HepG2 (cell line): ENCODE measurements around the gene RPP25L. TPM values are rescaled to one million over a fixed set of nuclear protein-coding genes. Genes with fewer than 3 reads are reported as not detected.

Experiments used
- ATAC-seq: fragments of 200-7000 bp; cut with Tn5 transposase; 3 replicates; pipeline ENCODE4 v1.9.1; 2020; ENCODE audit warnings: mild to moderate bottlenecking, moderate library complexity
- BruUV-seq: library from RNA; stranded (reverse); fragments of 400-500 nt; replicated peaks from 2 replicates; lab custom pipeline; 2021; lab: Mats Ljungman, UMichigan
- CTCF ChIA-PET: fragments of 300-600 bp; formaldehyde crosslinking; extraction: SDS; loops from one replicate; lab custom pipeline; 2021; ENCODE audit warnings: low total read pairs, inconsistent platforms, low intra/inter-chr PET ratio; lab: Yijun Ruan, JAX
- POLR2A ChIA-PET: fragments of 350-600 bp; sonication (Branson Sonifier 250); formaldehyde crosslinking; loops from one replicate; lab custom pipeline; 2020; ENCODE audit warnings: antibody characterized with exemption, inconsistent platforms; lab: Yijun Ruan, JAX
- DNase-seq: peaks from one replicate; pipeline ENCODE4 v3.0.0-alpha.2; 2015; ENCODE audit warnings: low spot score
- FAIRE-seq: peaks from 3 replicates; lab custom pipeline; 2011; peaks lifted over from hg19 to GRCh38; lab: Jason Lieb, UNC
- H2AFZ ChIP-seq: one replicate; pipeline ENCODE4 v1.6.1; 2011; ENCODE audit warnings: low read length, inconsistent platforms
- H3K27ac ChIP-seq: fragments of 300-600 bp; 3 replicates; pipeline ENCODE4 v1.8.0; 2011; ENCODE audit warnings: mixed run types, mild to moderate bottlenecking, mixed read lengths, low read length, inconsistent platforms; ENCODE audit not compliant: insufficient read depth; ENCODE audit errors: extremely low read length
- H3K27me3 ChIP-seq, 2 experiments: fragments of 200-600 bp in 1 of 2; 2 replicates in 1 of 2; 3 replicates in 1 of 2; pipeline versions ENCODE4 v1.6.0 to v1.8.0; 2011; ENCODE audit warnings: low read length in 2 of 2, mild to moderate bottlenecking in 2 of 2, moderate library complexity in 2 of 2, inconsistent platforms in 1 of 2; ENCODE audit not compliant: insufficient read depth in 2 of 2, control insufficient read depth in 1 of 2
- H3K36me3 ChIP-seq, 2 experiments: fragments of 200-600 bp in 1 of 2; replicated peaks in 1 of 2; 2 replicates in 1 of 2; 3 replicates in 1 of 2; pipeline versions ENCODE4 v1.5.1 to v1.8.0; 2011; ENCODE audit warnings: low read length in 2 of 2, inconsistent platforms in 1 of 2; ENCODE audit not compliant: insufficient read depth in 2 of 2, control insufficient read depth in 1 of 2
- H3K4me1 ChIP-seq: 2 replicates; pipeline ENCODE4 v1.5.1; 2012; ENCODE audit warnings: low read length, inconsistent platforms; ENCODE audit not compliant: insufficient read depth
- H3K4me2 ChIP-seq: 2 replicates; pipeline ENCODE4 v1.6.0; 2011; ENCODE audit warnings: low read depth, low read length, inconsistent platforms
- H3K4me3 ChIP-seq, 3 experiments: fragments of 200-600 bp in 1 of 3; sonication (generic), shearing (Covaris generic) in 1 of 3; replicated peaks in 1 of 3; 2 replicates each; pipeline ENCODE4 v1.5.1; 2011 to 2016; ENCODE audit warnings: low read length in 3 of 3, inconsistent platforms in 2 of 3, low read depth in 2 of 3, mild to moderate bottlenecking in 2 of 3, control low read depth in 1 of 3, mixed read lengths in 1 of 3; ENCODE audit not compliant: insufficient read depth in 1 of 3
- H3K79me2 ChIP-seq: one replicate; pipeline ENCODE4 v1.6.1; 2011; ENCODE audit warnings: low read length, inconsistent platforms; ENCODE audit not compliant: insufficient read depth
- H3K9ac ChIP-seq: 2 replicates; pipeline ENCODE4 v1.6.0; 2011; ENCODE audit warnings: mild to moderate bottlenecking, low read depth, low read length, inconsistent platforms; ENCODE audit not compliant: insufficient read depth
- H3K9me3 ChIP-seq: 2 replicates; pipeline ENCODE4 v1.5.1; 2012; ENCODE audit warnings: mild to moderate bottlenecking, low read length
- H4K20me1 ChIP-seq: 2 replicates; pipeline ENCODE4 v1.6.0; 2011; ENCODE audit warnings: inconsistent platforms, mild to moderate bottlenecking, low read length, moderate library complexity; ENCODE audit not compliant: insufficient read depth
- ARNTL ChIP-seq: sonication (generic); formaldehyde crosslinking; IDR thresholded peaks from 2 replicates; pipeline ENCODE4 v1.4.0; 2020; ENCODE audit warnings: mild to moderate bottlenecking, missing genetic modification reagents
- HCFC1 ChIP-seq: fragments of 150-350 bp; IDR thresholded peaks from 2 replicates; pipeline ENCODE4 v1.6.1; 2014; ENCODE audit warnings: low read depth, low read length
- MBNL3 ChIP-seq: fragments of 250-450 bp; sonication (Bioruptor Pico); conservative IDR thresholded peaks from 2 replicates; pipeline ENCODE4 v1.8.0; 2022; ENCODE audit warnings: mild to moderate bottlenecking, inconsistent platforms
- MED8 ChIP-seq: sonication (generic); formaldehyde crosslinking; IDR thresholded peaks from 2 replicates; pipeline ENCODE4 v1.8.1; 2023; ENCODE audit warnings: mild to moderate bottlenecking, missing genetic modification reagents; ENCODE audit not compliant: insufficient replicate concordance
- MIER3 ChIP-seq: IDR thresholded peaks from 2 replicates; pipeline ENCODE4 v1.6.1; 2016; ENCODE audit warnings: missing compliant biosample characterization, borderline replicate concordance
- NAIF1 ChIP-seq: sonication (generic); formaldehyde crosslinking; IDR thresholded peaks from 2 replicates; pipeline ENCODE4 v1.5.0; 2020; ENCODE audit warnings: mild to moderate bottlenecking, missing genetic modification reagents, borderline replicate concordance
- PITX1 ChIP-seq: sonication (generic); formaldehyde crosslinking; IDR thresholded peaks from 2 replicates; pipeline ENCODE4 v1.5.1; 2020; ENCODE audit warnings: mild to moderate bottlenecking, missing genetic modification reagents
- POLR2G ChIP-seq: fragments of 200-400 bp; formaldehyde crosslinking; IDR thresholded peaks from 2 replicates; pipeline ENCODE4 v1.6.1; 2018; ENCODE audit warnings: mild to moderate bottlenecking, low read depth, low read length, moderate library complexity
- REXO4 ChIP-seq: sonication (generic); formaldehyde crosslinking; IDR thresholded peaks from 2 replicates; pipeline ENCODE4 v1.8.0; 2022; ENCODE audit warnings: missing genetic modification reagents, mild to moderate bottlenecking, borderline replicate concordance
- SMARCE1 ChIP-seq: fragments of 450-650 bp; IDR thresholded peaks from 2 replicates; pipeline ENCODE4 v1.6.1; 2017; ENCODE audit warnings: borderline replicate concordance
- YEATS4 ChIP-seq: sonication (generic); formaldehyde crosslinking; IDR thresholded peaks from 2 replicates; pipeline ENCODE4 v1.4.0; 2020; ENCODE audit warnings: missing genetic modification reagents, borderline replicate concordance
- ZNF263 ChIP-seq: sonication (generic); formaldehyde crosslinking; IDR thresholded peaks from 2 replicates; pipeline ENCODE4 v1.4.0; 2020; ENCODE audit warnings: missing genetic modification reagents
- ZNF337 ChIP-seq: sonication (generic); formaldehyde crosslinking; IDR thresholded peaks from 2 replicates; pipeline ENCODE4 v1.5.1; 2020; ENCODE audit warnings: missing genetic modification reagents, low read depth, mild to moderate bottlenecking, borderline replicate concordance
- ZNF569 ChIP-seq: sonication (generic); formaldehyde crosslinking; IDR thresholded peaks from 2 replicates; pipeline ENCODE4 v1.5.0; 2020; ENCODE audit warnings: mild to moderate bottlenecking, missing genetic modification reagents, moderate library complexity, borderline replicate concordance
- ZNF629 ChIP-seq: sonication (generic); formaldehyde crosslinking; conservative IDR thresholded peaks from 2 replicates; pipeline ENCODE4 v1.5.0; 2020; ENCODE audit warnings: missing genetic modification reagents
- ZNF709 ChIP-seq: sonication (generic); formaldehyde crosslinking; IDR thresholded peaks from 2 replicates; pipeline ENCODE4 v1.5.0; 2020; ENCODE audit warnings: mild to moderate bottlenecking, missing genetic modification reagents
- ZNF777 ChIP-seq: sonication (generic); formaldehyde crosslinking; IDR thresholded peaks from 2 replicates; pipeline ENCODE4 v1.4.0; 2020; ENCODE audit warnings: missing genetic modification reagents
- ZSCAN12 ChIP-seq: sonication (generic); formaldehyde crosslinking; IDR thresholded peaks from 2 replicates; pipeline ENCODE4 v1.9.0; 2021; ENCODE audit warnings: mild to moderate bottlenecking, missing genetic modification reagents
- ZSCAN31 ChIP-seq: sonication (generic); formaldehyde crosslinking; IDR thresholded peaks from 2 replicates; pipeline ENCODE4 v1.5.0; 2020; ENCODE audit warnings: low read depth, mild to moderate bottlenecking, missing genetic modification reagents
- WGBS: methylation state at CpG from one replicate; pipeline ENCODE4 v1.1.6; 2017; ENCODE audit warnings: low lambda C conversion rate; 5-methylcytosine and 5-hydroxymethylcytosine counted together
- in situ Hi-C: cut with HindIII; loops from 2 replicates; pipeline ENCODE4 v1.10.0; 2017; ENCODE audit warnings: low pct_unique_long_range_greater_than_20kb; ENCODE audit not compliant: extremely low pct_ligation_motif_present
- intact Hi-C: fragments of 100-400 bp; cut with micrococcal nuclease; formaldehyde crosslinking; loops from one replicate; pipeline ENCODE4 v1.10.0; 2022; ENCODE audit not compliant: unreplicated experiment
- polyA plus RNA-seq, 8 experiments: library from polyadenylated mRNA; depleted of rRNA in 3 of 8; stranded (reverse) in 7 of 8; unstranded in 1 of 8; fragments of >200 nt; fragmentation: Illumina TruSeq in 4 of 8; extraction: Trizol in 4 of 8; gene quantifications; 2 replicates each; pipeline versions ENCODE4 v1.2.1 to v1.2.3, GENCODE V29; 2011 to 2016; ENCODE audit warnings: low read depth in 4 of 8, missing spikeins in 1 of 8, mixed read lengths in 1 of 8; ENCODE audit not compliant: insufficient read depth in 1 of 8
- total RNA-seq, 5 experiments: library from RNA; depleted of rRNA; stranded (reverse); fragments of >200 nt; fragmentation: Illumina TruSeq; extraction: Trizol; gene quantifications; 2 replicates each; pipeline ENCODE4 v1.2.3, GENCODE V29; 2016; ENCODE audit warnings: low read depth in 1 of 5
- TF ChIP-seq, protein P1 (sequence below): sonication (generic); formaldehyde crosslinking; IDR thresholded peaks from 2 replicates; pipeline ENCODE4 v1.4.0; 2020; ENCODE audit warnings: missing genetic modification reagents, borderline replicate concordance

Gene RPP25L
- total and polyA plus RNA-seq, 2 of the 13 experiments (the other 11 are each of a cell fraction or from before 2014, with no cell fraction given): 24.5 to 27.3 TPM

DNA sequence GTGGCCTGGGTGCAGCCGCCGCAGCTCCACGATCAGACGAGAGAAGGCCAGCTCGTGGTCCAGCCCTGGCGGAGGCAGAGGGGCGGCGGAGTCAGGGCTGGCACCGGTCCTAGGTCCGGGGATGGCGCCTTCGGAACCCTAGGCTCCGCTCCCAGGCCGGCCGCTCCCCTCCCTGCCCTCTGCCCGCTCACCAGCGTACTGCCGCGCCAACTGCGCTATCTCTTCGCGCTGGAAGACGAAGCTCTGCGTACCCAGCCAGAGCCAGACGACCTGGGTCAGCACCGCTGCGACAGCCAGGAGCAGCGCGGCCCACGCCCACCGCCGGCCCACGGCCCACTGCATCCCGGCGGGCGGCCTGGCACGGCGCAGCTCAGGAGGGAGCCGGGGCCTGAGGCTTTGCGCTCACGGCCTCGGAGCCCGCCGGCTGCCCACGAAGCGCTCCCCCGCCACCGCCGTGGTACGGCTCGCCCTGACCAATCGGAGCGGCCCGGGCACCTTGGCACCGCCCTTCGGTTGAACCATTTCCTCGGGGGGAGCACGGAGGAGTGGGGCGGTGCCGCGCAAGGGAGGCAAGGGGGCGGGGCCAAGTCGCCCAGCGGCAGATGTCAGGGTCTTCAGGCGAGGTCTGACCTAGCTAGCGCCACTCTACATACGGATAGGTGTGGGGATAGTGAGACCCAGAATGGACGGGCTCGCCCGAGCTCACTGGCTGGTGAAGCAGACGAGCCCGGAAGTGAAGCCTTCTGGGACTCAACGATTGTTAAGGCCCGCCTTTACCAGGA, 25.6 kb upstream of the RPP25L start, which contains the start of gene SIGMAR1:
TSS of gene SIGMAR1 (minus strand) at position 432 of the 782 bp plus-strand sequence. CDS start at position 342, 90 bp downstream.
- Histone ChIP-seq H3K4me1 (peaks cover 59% of the 10 kb centered on the region), H4K20me1 (no peaks in the 10 kb centered on the region), H3K36me3 (peaks cover 3 to 4% of the 10 kb centered on the region in 2 experiments; a peak in 3 of 5 replicates), H3K79me2 (peaks cover 14% of the 10 kb centered on the region), H3K9ac (peak within 1 kb of the TSS; percentile 77), H3K4me3 (peak within 1 kb of the TSS; percentile 66 to 91 (median 86)), H3K27me3 (no peaks in the 10 kb centered on the region; a peak in 1 of 5 replicates), H2AFZ (no peak within 1 kb of the TSS), H3K27ac (peak within 1 kb of the TSS; percentile 70), H3K9me3 (no peaks in the 10 kb centered on the region), H3K4me2 (peak within 1 kb of the TSS; percentile 99)
- CTCF ChIA-PET: interaction anchor here (1.3 kb wide), 1 partner anchor 9 kb away, joined by 5 read pairs; the partner anchor contains the start of gene GALT
- DNase-seq: peak; percentile 74
- under 1% methylated on average over 29 of the region's 74 CpGs for WGBS
- peak; percentile 54 for FAIRE-seq
- intact Hi-C loops: no loop called here
- POLR2A ChIA-PET: interaction anchor here (0.8 to 6.9 kb wide), 13 partner anchors 8 to 435 kb away, joined by 3 to 100 read pairs (median 8); partner anchors contain the start of genes ARID3C, DCTN3, GALT and IL11RA
- peak; percentile 87 for ATAC-seq
- in situ Hi-C loops: no loop called here
- BruUV-seq: no TSS peak
- peak; percentile 27 for TF ChIP-seq MED8
- TF ChIP-seq REXO4 (CRISPR knock-in tag): peak; percentile 91
- TF ChIP-seq ARNTL (CRISPR knock-in tag): peak; percentile 51
- peak; percentile 44; the same call in 1 of the 2 replicates for TF ChIP-seq ZNF337
- peak; percentile 74 for TF ChIP-seq ZNF777 (CRISPR knock-in tag)
- 0 out of 2 replicates have a peak, but pooled peaks have one; percentile 9 for TF ChIP-seq ZNF629
- TF ChIP-seq PITX1 (CRISPR knock-in tag): peak; percentile 25; the same call in 1 of the 2 replicates
- no peak for TF ChIP-seq MIER3
- peak; percentile 73 for TF ChIP-seq ZNF709 (CRISPR knock-in tag)
- TF ChIP-seq ZNF569 (CRISPR knock-in tag): peak; percentile 92
- TF ChIP-seq, protein P1, sequence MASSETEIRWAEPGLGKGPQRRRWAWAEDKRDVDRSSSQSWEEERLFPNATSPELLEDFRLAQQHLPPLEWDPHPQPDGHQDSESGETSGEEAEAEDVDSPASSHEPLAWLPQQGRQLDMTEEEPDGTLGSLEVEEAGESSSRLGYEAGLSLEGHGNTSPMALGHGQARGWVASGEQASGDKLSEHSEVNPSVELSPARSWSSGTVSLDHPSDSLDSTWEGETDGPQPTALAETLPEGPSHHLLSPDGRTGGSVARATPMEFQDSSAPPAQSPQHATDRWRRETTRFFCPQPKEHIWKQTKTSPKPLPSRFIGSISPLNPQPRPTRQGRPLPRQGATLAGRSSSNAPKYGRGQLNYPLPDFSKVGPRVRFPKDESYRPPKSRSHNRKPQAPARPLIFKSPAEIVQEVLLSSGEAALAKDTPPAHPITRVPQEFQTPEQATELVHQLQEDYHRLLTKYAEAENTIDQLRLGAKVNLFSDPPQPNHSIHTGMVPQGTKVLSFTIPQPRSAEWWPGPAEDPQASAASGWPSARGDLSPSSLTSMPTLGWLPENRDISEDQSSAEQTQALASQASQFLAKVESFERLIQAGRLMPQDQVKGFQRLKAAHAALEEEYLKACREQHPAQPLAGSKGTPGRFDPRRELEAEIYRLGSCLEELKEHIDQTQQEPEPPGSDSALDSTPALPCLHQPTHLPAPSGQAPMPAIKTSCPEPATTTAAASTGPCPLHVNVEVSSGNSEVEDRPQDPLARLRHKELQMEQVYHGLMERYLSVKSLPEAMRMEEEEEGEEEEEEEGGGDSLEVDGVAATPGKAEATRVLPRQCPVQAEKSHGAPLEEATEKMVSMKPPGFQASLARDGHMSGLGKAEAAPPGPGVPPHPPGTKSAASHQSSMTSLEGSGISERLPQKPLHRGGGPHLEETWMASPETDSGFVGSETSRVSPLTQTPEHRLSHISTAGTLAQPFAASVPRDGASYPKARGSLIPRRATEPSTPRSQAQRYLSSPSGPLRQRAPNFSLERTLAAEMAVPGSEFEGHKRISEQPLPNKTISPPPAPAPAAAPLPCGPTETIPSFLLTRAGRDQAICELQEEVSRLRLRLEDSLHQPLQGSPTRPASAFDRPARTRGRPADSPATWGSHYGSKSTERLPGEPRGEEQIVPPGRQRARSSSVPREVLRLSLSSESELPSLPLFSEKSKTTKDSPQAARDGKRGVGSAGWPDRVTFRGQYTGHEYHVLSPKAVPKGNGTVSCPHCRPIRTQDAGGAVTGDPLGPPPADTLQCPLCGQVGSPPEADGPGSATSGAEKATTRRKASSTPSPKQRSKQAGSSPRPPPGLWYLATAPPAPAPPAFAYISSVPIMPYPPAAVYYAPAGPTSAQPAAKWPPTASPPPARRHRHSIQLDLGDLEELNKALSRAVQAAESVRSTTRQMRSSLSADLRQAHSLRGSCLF (CRISPR knock-in tag): 0 out of 2 replicates have a peak, but pooled peaks have one; percentile 28
- TF ChIP-seq MBNL3 (CRISPR knock-in tag): no peak
- TF ChIP-seq ZSCAN12: 0 out of 2 replicates have a peak, but pooled peaks have one; percentile 9
- TF ChIP-seq ZNF263: peak; percentile 73
- peak; percentile 86 for TF ChIP-seq YEATS4 (CRISPR knock-in tag)
- peak; percentile 95 for TF ChIP-seq NAIF1 (CRISPR knock-in tag)
- TF ChIP-seq SMARCE1: no peak
- peak; percentile 85 for TF ChIP-seq POLR2G
- peak; percentile 87; the same call in 1 of the 2 replicates for TF ChIP-seq ZSCAN31 (CRISPR knock-in tag)
- TF ChIP-seq HCFC1: no peak
